Measurements from ENCODE around the gene DAGLA.

DNA sequence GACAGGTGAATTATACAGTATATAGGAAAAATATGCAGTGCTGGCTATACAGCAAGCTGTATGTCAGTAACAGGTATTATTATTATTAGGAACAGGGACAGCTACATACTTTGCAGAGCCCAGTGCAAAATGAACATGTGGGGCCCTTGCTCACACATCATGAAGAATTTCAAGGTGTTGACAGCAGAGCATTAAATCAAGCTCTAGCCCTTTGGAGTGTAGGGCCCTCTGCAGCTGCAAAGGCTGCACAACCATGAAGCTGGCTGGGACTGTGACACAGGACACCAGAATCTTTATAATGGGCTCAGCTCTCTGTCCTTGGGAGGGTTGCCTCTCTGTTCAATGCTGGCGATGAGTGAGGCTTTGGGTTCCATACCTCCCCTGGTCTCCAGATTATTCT, 44.9 kb upstream of the DAGLA start:
- no peak for TF ChIP-seq PAX5 (IDR thresholded peaks at IDR 0.05; ENCODE audit: insufficient read depth, low read length, severe bottlenecking)
- TF ChIP-seq POLR2AphosphoS5 (IDR thresholded peaks at IDR 0.05; ENCODE audit: low read depth, low read length), result no peak
- no peak for TF ChIP-seq TAF1 (IDR thresholded peaks at IDR 0.05; ENCODE audit: low read depth, low read length)
- TF ChIP-seq POLR2A (IDR thresholded peaks at IDR 0.05; ENCODE audit: low read depth, low read length), result no peak
- no peak for TF ChIP-seq SPI1 (IDR thresholded peaks at IDR 0.05; ENCODE audit: low read depth, low read length)
